SJSA1 (cell line): Measurements from ENCODE around the gene PDSS2. TPM values are rescaled to one million over a fixed set of nuclear protein-coding genes. Genes with fewer than 3 reads are reported as not detected.
"Not testable (repeated sequence)": the region's sequence is repeated elsewhere in the genome, so short reads cannot be mapped to it uniquely, and the experiment has no call there.

Source experiments
- DNase-seq, 2 experiments: peaks; one replicate each; pipeline ENCODE4 v3.0.0-alpha.2; 2015 to 2020; ENCODE audit warnings: low spot score in 2 of 2, low read depth in 1 of 2
- H3K27ac ChIP-seq: fragments of 250-450 bp; sonication (Bioruptor Pico); 2 replicates; pipeline ENCODE4 v1.5.1; 2020; ENCODE audit warnings: mild to moderate bottlenecking, moderate library complexity
- H3K27me3 ChIP-seq: fragments of 250-450 bp; sonication (Bioruptor Pico); replicated peaks from 2 replicates; pipeline ENCODE4 v1.5.1; 2020; ENCODE audit warnings: mild to moderate bottlenecking, moderate library complexity
- H3K36me3 ChIP-seq: fragments of 250-450 bp; sonication (Bioruptor Pico); 2 replicates; pipeline ENCODE4 v1.5.1; 2020; ENCODE audit warnings: mild to moderate bottlenecking
- H3K4me1 ChIP-seq: fragments of 250-450 bp; sonication (Bioruptor Pico); replicated peaks from 2 replicates; pipeline ENCODE4 v1.6.1; 2021; ENCODE audit warnings: mild to moderate bottlenecking
- H3K4me3 ChIP-seq: fragments of 250-450 bp; sonication (Bioruptor Pico); 2 replicates; pipeline ENCODE4 v1.5.1; 2020; ENCODE audit warnings: mild to moderate bottlenecking
- H3K9me3 ChIP-seq: fragments of 250-450 bp; sonication (Bioruptor Pico); replicated peaks from 2 replicates; pipeline ENCODE4 v1.5.1; 2020; ENCODE audit warnings: mild to moderate bottlenecking
- total RNA-seq: library from RNA; depleted of rRNA; stranded (reverse); fragments of >200 nt; shearing (Covaris generic); gene quantifications from 2 replicates; pipeline ENCODE4 v1.2.3, GENCODE V29; 2014

Gene PDSS2
- total RNA-seq, 1 experiment from 2014 or later: 11.9 TPM

- Histone ChIP-seq H3K27ac (no peak overlapping the region), H3K9me3 (no peaks in the 10 kb centered on the region), H3K27me3 (no peaks in the 10 kb centered on the region), H3K4me3 (no peak overlapping the region), H3K4me1 (no peaks in the 10 kb centered on the region), H3K36me3 (no peaks in the 10 kb centered on the region)
- no peak for DNase-seq
These were observed 68.5 kb downstream of the PDSS2 start for GRCh38 chr6:107390685-107391435.

GRCh38 chr6:107390056-107390455 lies 69.3 kb downstream of the PDSS2 start:
- no peak for DNase-seq
- Histone ChIP-seq H3K4me1 (no peaks in the 10 kb centered on the region), H3K27me3 (no peaks in the 10 kb centered on the region), H3K9me3 (no peaks in the 10 kb centered on the region), H3K36me3 (no peaks in the 10 kb centered on the region), H3K27ac (no peak overlapping the region), H3K4me3 (no peak overlapping the region)

GRCh38 chr6:107386904-107387303 lies 72.5 kb downstream of the PDSS2 start:
- Histone ChIP-seq H3K27ac (no peak overlapping the region), H3K4me1 (no peaks in the 10 kb centered on the region), H3K27me3 (no peaks in the 10 kb centered on the region; the same call in 1 of the 2 replicates), H3K36me3 (no peaks in the 10 kb centered on the region), H3K4me3 (no peak overlapping the region), H3K9me3 (no peaks in the 10 kb centered on the region)
- no peak for DNase-seq

GRCh38 chr6:107386340-107386739 lies 73.0 kb downstream of the PDSS2 start:
- Histone ChIP-seq H3K27me3 (no peaks in the 10 kb centered on the region; the same call in 1 of the 2 replicates), H3K4me3 (no peak overlapping the region), H3K9me3 (no peaks in the 10 kb centered on the region), H3K4me1 (no peaks in the 10 kb centered on the region), H3K36me3 (no peaks in the 10 kb centered on the region), H3K27ac (no peak overlapping the region)
- no peak for DNase-seq

GRCh38 chr6:107383705-107384104 lies 75.7 kb downstream of the PDSS2 start:
- no peaks in the 10 kb centered on the region for H3K9me3 ChIP-seq
- no peak overlapping the region for H3K27ac ChIP-seq
- H3K4me1 ChIP-seq: no peaks in the 10 kb centered on the region
- no peak for DNase-seq
- H3K4me3 ChIP-seq: no peak overlapping the region
- no peaks in the 10 kb centered on the region; the same call in 1 of the 2 replicates for H3K27me3 ChIP-seq
- H3K36me3 ChIP-seq: no peaks in the 10 kb centered on the region

GRCh38 chr6:107374264-107374663 lies 85.1 kb downstream of the PDSS2 start:
- no peaks in the 10 kb centered on the region for H3K4me1 ChIP-seq

GRCh38 chr6:107369493-107369892 lies 89.9 kb downstream of the PDSS2 start:
- Histone ChIP-seq H3K27me3 (no peaks in the 10 kb centered on the region), H3K36me3 (no peaks in the 10 kb centered on the region), H3K9me3 (no peaks in the 10 kb centered on the region), H3K4me1 (no peaks in the 10 kb centered on the region), H3K27ac (no peak overlapping the region), H3K4me3 (no peak overlapping the region)
- no peak for DNase-seq

More at GRCh38 chr6:107374264-107374663, 85.1 kb downstream of the PDSS2 start:
- DNase-seq: no peak
- no peaks in the 10 kb centered on the region for H3K36me3 ChIP-seq
- H3K27me3 ChIP-seq: no peaks in the 10 kb centered on the region
- no peak overlapping the region for H3K4me3 ChIP-seq
- H3K9me3 ChIP-seq: no peaks in the 10 kb centered on the region
- H3K27ac ChIP-seq: no peak overlapping the region

GRCh38 chr6:107368471-107368870 lies 90.9 kb downstream of the PDSS2 start:
- no peak for DNase-seq
- no peak overlapping the region for H3K27ac ChIP-seq
- no peaks in the 10 kb centered on the region for H3K9me3 ChIP-seq

GRCh38 chr6:107364173-107364572 lies 95.2 kb downstream of the PDSS2 start:
- H3K27me3 ChIP-seq, H3K9me3 ChIP-seq, H3K4me1 ChIP-seq, H3K4me3 ChIP-seq, H3K36me3 ChIP-seq, H3K27ac ChIP-seq, DNase-seq: not testable (repeated sequence)

More at GRCh38 chr6:107368471-107368870, 90.9 kb downstream of the PDSS2 start:
- no peaks in the 10 kb centered on the region for H3K27me3 ChIP-seq
- no peaks in the 10 kb centered on the region for H3K4me1 ChIP-seq
- H3K4me3 ChIP-seq: no peak overlapping the region
- no peaks in the 10 kb centered on the region for H3K36me3 ChIP-seq

GRCh38 chr6:107361753-107362604 lies 97.4 kb downstream of the PDSS2 start:
- no peaks in the 10 kb centered on the region for H3K27me3 ChIP-seq
- no peaks in the 10 kb centered on the region for H3K36me3 ChIP-seq
- no peaks in the 10 kb centered on the region for H3K9me3 ChIP-seq
- H3K27ac ChIP-seq: no peak overlapping the region
- H3K4me1 ChIP-seq: no peaks in the 10 kb centered on the region
- no peak for DNase-seq
- no peak overlapping the region for H3K4me3 ChIP-seq

- Histone ChIP-seq H3K27me3 (no peaks in the 10 kb centered on the region), H3K4me1 (no peaks in the 10 kb centered on the region), H3K36me3 (no peaks in the 10 kb centered on the region), H3K9me3 (no peaks in the 10 kb centered on the region), H3K27ac (no peak overlapping the region), H3K4me3 (no peak overlapping the region)
- DNase-seq: no peak
These were observed 98.9 kb downstream of the PDSS2 start for GRCh38 chr6:107360476-107360875.

GRCh38 chr6:107357842-107358241 lies 101.5 kb downstream of the PDSS2 start:
- H3K9me3 ChIP-seq: no peaks in the 10 kb centered on the region
- no peak overlapping the region for H3K27ac ChIP-seq
- H3K27me3 ChIP-seq: no peaks in the 10 kb centered on the region
- H3K36me3 ChIP-seq: no peaks in the 10 kb centered on the region
- no peak for DNase-seq
- H3K4me3 ChIP-seq: no peak overlapping the region
- H3K4me1 ChIP-seq: no peaks in the 10 kb centered on the region

- no peak overlapping the region for H3K4me3 ChIP-seq
- no peaks in the 10 kb centered on the region for H3K27me3 ChIP-seq
- no peak overlapping the region for H3K27ac ChIP-seq
- H3K36me3 ChIP-seq: no peaks in the 10 kb centered on the region
- H3K9me3 ChIP-seq: no peaks in the 10 kb centered on the region
- DNase-seq: no peak
- no peaks in the 10 kb centered on the region for H3K4me1 ChIP-seq
These were observed 102.3 kb downstream of the PDSS2 start for GRCh38 chr6:107357031-107357430.

GRCh38 chr6:107355659-107356058 lies 103.7 kb downstream of the PDSS2 start:
- H3K27ac ChIP-seq: no peak overlapping the region
- H3K27me3 ChIP-seq: no peaks in the 10 kb centered on the region
- no peaks in the 10 kb centered on the region for H3K4me1 ChIP-seq
- no peaks in the 10 kb centered on the region for H3K9me3 ChIP-seq
- no peak for DNase-seq
- H3K36me3 ChIP-seq: no peaks in the 10 kb centered on the region
- H3K4me3 ChIP-seq: no peak overlapping the region
